ENCODE results near the gene SLF2. TPM values are rescaled to one million over a fixed set of nuclear protein-coding genes. Genes with fewer than 3 reads are reported as not detected.

SLF2 gene
- total and polyA plus RNA-seq, 2 of the 13 experiments (the other 11 are each of a cell fraction or from before 2014, with no cell fraction given), result 12.2 to 48.1 TPM

DNA sequence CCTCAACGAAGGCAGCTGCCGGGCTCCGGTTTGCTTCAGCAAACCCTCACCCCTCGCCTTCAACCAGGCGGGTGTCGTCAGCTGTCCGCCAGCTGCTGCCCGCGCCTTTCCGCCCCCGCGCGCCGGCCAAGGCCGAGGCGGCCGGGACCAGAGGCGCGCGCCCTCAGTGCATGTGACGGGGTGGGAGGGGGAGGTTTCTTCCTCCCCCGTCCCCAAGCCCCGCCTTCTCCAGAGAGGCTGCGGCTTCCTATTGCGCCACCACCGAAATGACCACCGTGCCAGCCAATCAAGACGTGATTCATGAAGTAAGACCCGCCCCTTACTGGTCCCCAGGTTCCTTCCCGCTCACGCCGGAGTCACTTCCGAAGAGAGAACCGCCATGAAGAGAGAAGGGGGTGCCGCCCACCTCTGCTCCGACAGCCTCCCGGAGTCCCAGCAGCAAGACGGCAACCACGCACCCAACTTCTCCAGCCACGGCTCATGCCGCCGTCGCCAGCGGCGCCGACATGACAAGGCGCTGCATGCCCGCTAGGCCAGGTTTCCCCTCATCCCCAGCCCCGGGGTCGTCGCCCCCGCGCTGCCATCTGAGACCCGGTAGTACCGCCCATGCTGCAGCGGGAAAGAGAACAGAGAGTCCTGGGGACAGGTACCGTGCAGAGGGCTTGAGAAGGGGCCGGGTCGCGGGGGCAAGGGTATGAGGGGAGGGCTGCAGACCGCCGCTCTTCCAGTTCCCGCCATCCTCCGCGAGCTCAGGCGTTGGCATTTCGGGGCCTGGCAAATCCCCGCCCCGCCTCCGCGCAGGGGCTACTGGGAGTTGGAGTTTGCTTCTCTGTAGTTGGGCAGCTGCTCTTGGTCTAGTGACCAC is at the start of gene SLF2 (continued):
- TF ChIP-seq, protein P1, sequence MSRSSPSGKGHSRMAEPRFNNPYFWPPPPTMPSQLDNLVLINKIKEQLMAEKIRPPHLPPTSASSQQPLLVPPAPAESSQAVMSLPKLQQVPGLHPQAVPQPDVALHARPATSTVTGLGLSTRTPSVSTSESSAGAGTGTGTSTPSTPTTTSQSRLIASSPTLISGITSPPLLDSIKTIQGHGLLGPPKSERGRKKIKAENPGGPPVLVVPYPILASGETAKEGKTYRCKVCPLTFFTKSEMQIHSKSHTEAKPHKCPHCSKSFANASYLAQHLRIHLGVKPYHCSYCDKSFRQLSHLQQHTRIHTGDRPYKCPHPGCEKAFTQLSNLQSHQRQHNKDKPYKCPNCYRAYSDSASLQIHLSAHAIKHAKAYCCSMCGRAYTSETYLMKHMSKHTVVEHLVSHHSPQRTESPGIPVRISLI (CRISPR knock-in tag; IDR thresholded peaks at IDR 0.05; ENCODE audit: borderline replicate concordance), result no peak
- peak; percentile 75; the same call in 1 of the 2 replicates for TF ChIP-seq KLF6 (CRISPR knock-in tag; IDR thresholded peaks at IDR 0.05)
- TF ChIP-seq PLRG1 (conservative IDR thresholded peaks at IDR 0.05), result no peak
- no peak for TF ChIP-seq DDIT3 (CRISPR knock-in tag; IDR thresholded peaks at IDR 0.05)

DNA sequence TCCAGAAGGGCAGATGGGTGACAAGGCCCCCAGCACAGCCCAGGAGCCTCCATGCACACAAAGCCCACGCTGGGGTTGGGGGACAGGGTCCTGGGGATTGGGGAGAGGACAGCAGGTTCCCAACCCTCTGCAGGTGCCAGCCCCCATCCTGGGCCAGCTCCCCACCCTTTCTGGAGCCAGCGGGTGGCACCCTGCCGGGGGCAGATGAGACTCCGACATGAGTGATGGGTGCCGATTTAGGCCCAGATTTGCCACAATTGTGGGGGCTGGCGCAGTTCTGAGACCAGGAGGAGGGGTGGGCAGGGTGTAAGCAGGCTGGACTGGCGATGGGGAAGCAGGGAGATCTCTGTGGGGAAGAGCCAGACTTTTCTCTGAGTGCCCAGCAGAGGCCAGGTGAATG is 49.3 kb upstream of the SLF2 start:
- DNase-seq (ENCODE audit: low spot score) (no peak), FAIRE-seq (no peak), ATAC-seq (no peak)
- ChIA-PET POLR2A (no interaction called here), CTCF (ENCODE audit: low intra/inter-chr PET ratio, low total read pairs) (no interaction called here)
- in situ Hi-C loops (cut with HindIII; ENCODE audit: extremely low pct_ligation_motif_present, low pct_unique_long_range_greater_than_20kb) (no loop called here), intact Hi-C loops (cut with micrococcal nuclease; ENCODE audit: unreplicated experiment) (no loop called here)
- WGBS (ENCODE audit: low lambda C conversion rate), result 3% methylated on average over 3 of the region's 7 CpGs
- H3K4me2 ChIP-seq (ENCODE audit: low read depth, low read length), result no peak overlapping the region
- no peaks in the 10 kb centered on the region for H3K9me3 ChIP-seq (ENCODE audit: low read length)
- no peak overlapping the region for H3K4me3 ChIP-seq (replicated peaks in 1 of 3; ENCODE audit: insufficient read depth in 1 of 3, low read depth in 2 of 3, low read length in 3 of 3)
- H3K36me3 ChIP-seq (replicated peaks in 1 of 2; ENCODE audit: control insufficient read depth in 1 of 2, insufficient read depth in 2 of 2, low read length in 2 of 2), result no peaks in the 10 kb centered on the region
- H3K4me1 ChIP-seq (ENCODE audit: insufficient read depth, low read length), result peaks cover 24% of the 10 kb centered on the region
- peaks cover 6 to 75% of the 10 kb centered on the region in 2 experiments; a peak in 3 of 5 replicates for H3K27me3 ChIP-seq (ENCODE audit: control insufficient read depth in 1 of 2, insufficient read depth in 2 of 2, low read length in 2 of 2)
- BruUV-seq (replicated peaks), result no TSS peak
- H3K9ac ChIP-seq (ENCODE audit: insufficient read depth, low read depth, low read length), result no peak overlapping the region
- no peak overlapping the region for H3K27ac ChIP-seq (ENCODE audit: extremely low read length, insufficient read depth, low read length)
- H4K20me1 ChIP-seq (ENCODE audit: insufficient read depth, low read length), result no peaks in the 10 kb centered on the region
- H2AFZ ChIP-seq (ENCODE audit: low read length), result no peak overlapping the region
- no peaks in the 10 kb centered on the region for H3K79me2 ChIP-seq (ENCODE audit: insufficient read depth, low read length)
- TF ChIP-seq MAFG (CRISPR knock-in tag; IDR thresholded peaks at IDR 0.05) (no peak), FOXC1 (CRISPR knock-in tag; IDR thresholded peaks at IDR 0.05; ENCODE audit: borderline replicate concordance) (no peak), TP53 (CRISPR knock-in tag; conservative IDR thresholded peaks at IDR 0.05) (no peak), ZNF382 (CRISPR knock-in tag; IDR thresholded peaks at IDR 0.05; ENCODE audit: borderline replicate concordance) (no peak), ZFYVE20 (CRISPR knock-in tag; IDR thresholded peaks at IDR 0.05; ENCODE audit: borderline replicate concordance, low read depth) (no peak), MLXIP (CRISPR knock-in tag; IDR thresholded peaks at IDR 0.05; ENCODE audit: borderline replicate concordance) (no peak), ZNF501 (CRISPR knock-in tag; IDR thresholded peaks at IDR 0.05) (no peak), ZNF224 (CRISPR knock-in tag; IDR thresholded peaks at IDR 0.05) (no peak), ZNF878 (CRISPR knock-in tag; IDR thresholded peaks at IDR 0.05) (no peak), EED (CRISPR knock-in tag; IDR thresholded peaks at IDR 0.05) (no peak), HNRNPLL (IDR thresholded peaks at IDR 0.05; ENCODE audit: low read depth, low read length, poor library complexity, severe bottlenecking) (no peak)
- TF ChIP-seq, protein P2, sequence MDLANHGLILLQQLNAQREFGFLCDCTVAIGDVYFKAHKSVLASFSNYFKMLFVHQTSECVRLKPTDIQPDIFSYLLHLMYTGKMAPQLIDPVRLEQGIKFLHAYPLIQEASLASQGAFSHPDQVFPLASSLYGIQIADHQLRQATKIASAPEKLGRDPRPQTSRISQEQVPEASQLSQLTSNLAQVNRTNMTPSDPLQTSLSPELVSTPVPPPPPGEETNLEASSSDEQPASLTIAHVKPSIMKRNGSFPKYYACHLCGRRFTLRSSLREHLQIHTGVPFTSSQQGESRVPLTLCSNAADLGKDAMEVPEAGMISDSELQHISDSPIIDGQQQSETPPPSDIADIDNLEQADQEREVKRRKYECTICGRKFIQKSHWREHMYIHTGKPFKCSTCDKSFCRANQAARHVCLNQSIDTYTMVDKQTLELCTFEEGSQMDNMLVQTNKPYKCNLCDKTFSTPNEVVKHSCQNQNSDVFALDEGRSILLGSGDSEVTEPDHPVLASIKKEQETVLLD (CRISPR knock-in tag; IDR thresholded peaks at IDR 0.05; ENCODE audit: low read depth), result no peak

Measured in HepG2 (cell line).